ENCODE results near the gene DNAJC15. TPM values are rescaled to one million over a fixed set of nuclear protein-coding genes. Genes with fewer than 3 reads are reported as not detected.

DNAJC15 gene
- total RNA-seq, 1 experiment from 2014 or later: 12.5 TPM

- intact Hi-C loops (cut with micrococcal nuclease): no loop called here
- no peak for DNase-seq
- TF ChIP-seq EZH2 (IDR thresholded peaks at IDR 0.05; ENCODE audit: low read length, unreplicated experiment) (no peak), EZH2phosphoT487 (IDR thresholded peaks at IDR 0.05; ENCODE audit: borderline replicate concordance, low read length) (no peak)
- TF ChIP-seq, protein P1, sequence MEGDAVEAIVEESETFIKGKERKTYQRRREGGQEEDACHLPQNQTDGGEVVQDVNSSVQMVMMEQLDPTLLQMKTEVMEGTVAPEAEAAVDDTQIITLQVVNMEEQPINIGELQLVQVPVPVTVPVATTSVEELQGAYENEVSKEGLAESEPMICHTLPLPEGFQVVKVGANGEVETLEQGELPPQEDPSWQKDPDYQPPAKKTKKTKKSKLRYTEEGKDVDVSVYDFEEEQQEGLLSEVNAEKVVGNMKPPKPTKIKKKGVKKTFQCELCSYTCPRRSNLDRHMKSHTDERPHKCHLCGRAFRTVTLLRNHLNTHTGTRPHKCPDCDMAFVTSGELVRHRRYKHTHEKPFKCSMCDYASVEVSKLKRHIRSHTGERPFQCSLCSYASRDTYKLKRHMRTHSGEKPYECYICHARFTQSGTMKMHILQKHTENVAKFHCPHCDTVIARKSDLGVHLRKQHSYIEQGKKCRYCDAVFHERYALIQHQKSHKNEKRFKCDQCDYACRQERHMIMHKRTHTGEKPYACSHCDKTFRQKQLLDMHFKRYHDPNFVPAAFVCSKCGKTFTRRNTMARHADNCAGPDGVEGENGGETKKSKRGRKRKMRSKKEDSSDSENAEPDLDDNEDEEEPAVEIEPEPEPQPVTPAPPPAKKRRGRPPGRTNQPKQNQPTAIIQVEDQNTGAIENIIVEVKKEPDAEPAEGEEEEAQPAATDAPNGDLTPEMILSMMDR (conservative IDR thresholded peaks at IDR 0.05; ENCODE audit: low read depth, low read length): no peak
- Histone ChIP-seq H2AFZ (ENCODE audit: low read length) (no peak overlapping the region), H3K27ac (ENCODE audit: low read length) (no peak overlapping the region), H3K9me2 (replicated peaks; ENCODE audit: low read length) (no peaks in the 10 kb centered on the region), H3K4me2 (ENCODE audit: low read length) (no peak overlapping the region), H3K27me3 (ENCODE audit: low read length) (no peaks in the 10 kb centered on the region), H3K36me3 (ENCODE audit: low read depth, low read length) (no peaks in the 10 kb centered on the region), H4K20me1 (ENCODE audit: low read length) (no peaks in the 10 kb centered on the region), H3K9ac (ENCODE audit: low read length) (no peak overlapping the region), H3K4me1 (ENCODE audit: insufficient read depth, low read length) (peaks cover 13% of the 10 kb centered on the region), H3K79me2 (ENCODE audit: low read length) (no peaks in the 10 kb centered on the region), H3K4me3 (ENCODE audit: low read length) (no peak overlapping the region), H3K9me3 (ENCODE audit: low read length) (no peaks in the 10 kb centered on the region), H3F3A (ENCODE audit: low read length, unreplicated experiment) (no peaks in the 10 kb centered on the region)
- no peak for ATAC-seq
- ChIA-PET CTCF (no interaction called here), POLR2A (ENCODE audit: unreplicated experiment) (no interaction called here)
- BruUV-seq (replicated peaks): no TSS peak
These were observed 88.4 kb downstream of the DNAJC15 start for GRCh38 chr13:43111559-43112400.

DNA sequence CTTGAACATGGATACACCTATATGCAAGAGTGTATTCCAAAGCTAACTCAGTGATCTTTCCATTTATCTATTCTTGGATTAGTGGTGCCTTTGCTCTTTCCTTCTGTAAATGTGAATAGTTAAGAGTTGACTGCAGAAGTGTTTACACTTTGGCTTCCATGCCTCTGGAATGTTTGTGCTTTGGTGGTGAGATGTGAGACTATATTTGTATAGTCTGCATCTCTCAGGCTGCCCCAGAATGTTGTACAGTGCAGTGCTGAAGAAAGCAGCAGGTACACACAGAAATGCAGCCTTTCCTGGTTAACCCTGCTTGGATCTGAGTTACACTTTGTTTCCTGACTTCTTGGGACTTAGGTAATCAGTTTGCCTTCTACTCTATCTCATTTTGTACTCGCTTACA, 90.2 kb downstream of the DNAJC15 start:
- no peaks in the 10 kb centered on the region for H3K27me3 ChIP-seq (ENCODE audit: low read length)
- no TSS peak for BruUV-seq (replicated peaks)
- intact Hi-C loops (cut with micrococcal nuclease): no loop called here
- TF ChIP-seq EZH2phosphoT487 (IDR thresholded peaks at IDR 0.05; ENCODE audit: borderline replicate concordance, low read length) (no peak), EZH2 (IDR thresholded peaks at IDR 0.05; ENCODE audit: low read length, unreplicated experiment) (no peak)
- TF ChIP-seq, protein P1 (conservative IDR thresholded peaks at IDR 0.05; ENCODE audit: low read depth, low read length): no peak
- no peak overlapping the region for H3K4me2 ChIP-seq (ENCODE audit: low read length)
- H3K27ac ChIP-seq (ENCODE audit: low read length): no peak overlapping the region
- no peaks in the 10 kb centered on the region for H3K36me3 ChIP-seq (ENCODE audit: low read depth, low read length)
- H3F3A ChIP-seq (ENCODE audit: low read length, unreplicated experiment): no peaks in the 10 kb centered on the region
- DNase-seq: no peak
- H3K9ac ChIP-seq (ENCODE audit: low read length): no peak overlapping the region
- POLR2A ChIA-PET (ENCODE audit: unreplicated experiment): no interaction called here
- CTCF ChIA-PET: no interaction called here
- no peak overlapping the region for H2AFZ ChIP-seq (ENCODE audit: low read length)
- peak; percentile 24; the same call in 1 of the 2 replicates for ATAC-seq
- no peaks in the 10 kb centered on the region for H3K9me3 ChIP-seq (ENCODE audit: low read length)
- no peaks in the 10 kb centered on the region for H3K4me1 ChIP-seq (ENCODE audit: insufficient read depth, low read length)
- no peak overlapping the region for H3K4me3 ChIP-seq (ENCODE audit: low read length)
- H3K9me2 ChIP-seq (replicated peaks; ENCODE audit: low read length): no peaks in the 10 kb centered on the region
- no peaks in the 10 kb centered on the region for H3K79me2 ChIP-seq (ENCODE audit: low read length)
- H4K20me1 ChIP-seq (ENCODE audit: low read length): no peaks in the 10 kb centered on the region

- Histone ChIP-seq H3K4me1 (ENCODE audit: insufficient read depth, low read length) (no peaks in the 10 kb centered on the region), H2AFZ (ENCODE audit: low read length) (no peak overlapping the region), H3K27ac (ENCODE audit: low read length) (no peak overlapping the region), H3K9ac (ENCODE audit: low read length) (no peak overlapping the region), H3F3A (ENCODE audit: low read length, unreplicated experiment) (no peaks in the 10 kb centered on the region), H3K4me2 (ENCODE audit: low read length) (no peak overlapping the region), H3K4me3 (ENCODE audit: low read length) (no peak overlapping the region), H3K9me2 (replicated peaks; ENCODE audit: low read length) (no peaks in the 10 kb centered on the region), H4K20me1 (ENCODE audit: low read length) (no peaks in the 10 kb centered on the region), H3K9me3 (ENCODE audit: low read length) (no peaks in the 10 kb centered on the region), H3K27me3 (ENCODE audit: low read length) (no peaks in the 10 kb centered on the region), H3K36me3 (ENCODE audit: low read depth, low read length) (no peaks in the 10 kb centered on the region), H3K79me2 (ENCODE audit: low read length) (no peaks in the 10 kb centered on the region)
- DNase-seq: no peak
- BruUV-seq (replicated peaks): no TSS peak
- TF ChIP-seq EZH2 (IDR thresholded peaks at IDR 0.05; ENCODE audit: low read length, unreplicated experiment) (no peak), EZH2phosphoT487 (IDR thresholded peaks at IDR 0.05; ENCODE audit: borderline replicate concordance, low read length) (no peak)
- ATAC-seq: no peak
- intact Hi-C loops (cut with micrococcal nuclease): no loop called here
- CTCF ChIA-PET: no interaction called here
- POLR2A ChIA-PET (ENCODE audit: unreplicated experiment): no interaction called here
These were observed 91.1 kb downstream of the DNAJC15 start for GRCh38 chr13:43114504-43114903.
